ENCODE data around the gene LGI2. TPM values are rescaled to one million over a fixed set of nuclear protein-coding genes. Genes with fewer than 3 reads are reported as not detected.

Gene LGI2
- total and polyA plus RNA-seq, 9 of the 15 experiments (the other 6 are each of a cell fraction or from before 2014, with no cell fraction given) = 0.03 to 0.07 TPM; not detected in 7

DNA sequence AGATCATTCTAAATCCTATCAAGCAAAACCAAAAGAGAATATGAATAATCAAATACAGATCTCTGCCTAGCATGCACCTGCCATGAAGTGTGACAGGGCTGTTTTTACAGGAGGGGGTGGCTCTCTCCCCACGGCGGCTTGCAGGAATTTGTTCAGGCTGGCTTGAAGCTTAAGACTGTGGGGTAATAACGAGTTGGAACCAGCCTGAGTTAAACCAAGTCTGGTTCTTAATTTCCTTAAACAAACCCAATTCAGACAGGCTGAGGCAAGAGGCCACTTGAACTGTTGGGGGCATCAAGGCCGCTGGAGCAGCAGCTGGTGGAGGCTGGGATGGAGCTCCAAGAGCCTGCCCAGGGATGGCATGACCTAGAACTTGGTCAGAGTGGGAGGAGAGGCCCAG is 45.1 kb upstream of the LGI2 start (continued):
- TF ChIP-seq, protein P1, sequence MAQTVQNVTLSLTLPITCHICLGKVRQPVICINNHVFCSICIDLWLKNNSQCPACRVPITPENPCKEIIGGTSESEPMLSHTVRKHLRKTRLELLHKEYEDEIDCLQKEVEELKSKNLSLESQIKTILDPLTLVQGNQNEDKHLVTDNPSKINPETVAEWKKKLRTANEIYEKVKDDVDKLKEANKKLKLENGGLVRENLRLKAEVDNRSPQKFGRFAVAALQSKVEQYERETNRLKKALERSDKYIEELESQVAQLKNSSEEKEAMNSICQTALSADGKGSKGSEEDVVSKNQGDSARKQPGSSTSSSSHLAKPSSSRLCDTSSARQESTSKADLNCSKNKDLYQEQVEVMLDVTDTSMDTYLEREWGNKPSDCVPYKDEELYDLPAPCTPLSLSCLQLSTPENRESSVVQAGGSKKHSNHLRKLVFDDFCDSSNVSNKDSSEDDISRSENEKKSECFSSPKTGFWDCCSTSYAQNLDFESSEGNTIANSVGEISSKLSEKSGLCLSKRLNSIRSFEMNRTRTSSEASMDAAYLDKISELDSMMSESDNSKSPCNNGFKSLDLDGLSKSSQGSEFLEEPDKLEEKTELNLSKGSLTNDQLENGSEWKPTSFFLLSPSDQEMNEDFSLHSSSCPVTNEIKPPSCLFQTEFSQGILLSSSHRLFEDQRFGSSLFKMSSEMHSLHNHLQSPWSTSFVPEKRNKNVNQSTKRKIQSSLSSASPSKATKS (CRISPR knock-in tag; IDR thresholded peaks at IDR 0.05) = no peak
- TF ChIP-seq NR1H2 (CRISPR knock-in tag; IDR thresholded peaks at IDR 0.05) = no peak
- TF ChIP-seq TCFL5 (CRISPR knock-in tag; conservative IDR thresholded peaks at IDR 0.05) = no peak
- TF ChIP-seq, protein P2, sequence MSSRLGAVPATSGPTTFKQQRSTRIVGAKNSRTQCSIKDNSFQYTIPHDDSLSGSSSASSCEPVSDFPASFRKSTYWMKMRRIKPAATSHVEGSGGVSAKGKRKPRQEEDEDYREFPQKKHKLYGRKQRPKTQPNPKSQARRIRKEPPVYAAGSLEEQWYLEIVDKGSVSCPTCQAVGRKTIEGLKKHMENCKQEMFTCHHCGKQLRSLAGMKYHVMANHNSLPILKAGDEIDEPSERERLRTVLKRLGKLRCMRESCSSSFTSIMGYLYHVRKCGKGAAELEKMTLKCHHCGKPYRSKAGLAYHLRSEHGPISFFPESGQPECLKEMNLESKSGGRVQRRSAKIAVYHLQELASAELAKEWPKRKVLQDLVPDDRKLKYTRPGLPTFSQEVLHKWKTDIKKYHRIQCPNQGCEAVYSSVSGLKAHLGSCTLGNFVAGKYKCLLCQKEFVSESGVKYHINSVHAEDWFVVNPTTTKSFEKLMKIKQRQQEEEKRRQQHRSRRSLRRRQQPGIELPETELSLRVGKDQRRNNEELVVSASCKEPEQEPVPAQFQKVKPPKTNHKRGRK (tag; IDR thresholded peaks at IDR 0.05) = no peak

DNA sequence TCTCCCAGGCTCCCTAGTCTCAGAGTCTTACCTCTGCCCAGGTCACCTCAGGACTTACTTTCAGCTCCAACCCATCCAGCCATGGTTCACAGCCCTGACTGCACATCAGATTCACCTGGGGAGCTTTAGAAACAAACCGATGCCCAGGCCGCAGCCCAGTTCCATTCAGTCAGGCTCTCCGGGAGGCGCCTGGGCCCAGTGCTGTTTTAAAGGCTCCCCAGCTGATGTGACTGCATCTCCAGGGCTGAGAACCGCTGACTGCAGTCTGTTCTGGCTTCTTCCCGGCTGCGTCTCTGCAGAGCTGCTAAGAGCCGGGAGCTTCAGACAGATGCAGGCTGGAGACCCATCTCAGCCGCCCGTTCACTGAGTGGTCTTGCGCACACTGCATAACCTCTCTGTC is 44.4 kb upstream of the LGI2 start:
- 7% methylated on average over 11 of the region's 11 CpGs for WGBS (ENCODE audit: insufficient coverage, low coverage, missing lambda C conversion rate)
- Histone ChIP-seq H2AFZ (ENCODE audit: low read depth, low read length) (no peak overlapping the region), H3K79me2 (ENCODE audit: control insufficient read depth, insufficient read depth, low read length) (no peaks in the 10 kb centered on the region), H3K4me1 (replicated peaks in 1 of 2; ENCODE audit: control insufficient read depth in 2 of 2, insufficient read depth in 2 of 2, low read length in 2 of 2) (no peaks in the 10 kb centered on the region), H3K9me1 (ENCODE audit: control insufficient read depth, insufficient read depth, low read length) (no peaks in the 10 kb centered on the region), H4K20me1 (replicated peaks; ENCODE audit: control insufficient read depth, insufficient read depth, low read length) (no peaks in the 10 kb centered on the region), H3K36me3 (ENCODE audit: control insufficient read depth, insufficient read depth, low read length) (no peaks in the 10 kb centered on the region), H3K9ac (ENCODE audit: insufficient read depth in 1 of 2, low read depth in 2 of 2, low read length in 2 of 2) (no peak overlapping the region), H3K4me2 (ENCODE audit: insufficient read depth, low read length) (no peak overlapping the region), H3K27me3 (ENCODE audit: control insufficient read depth in 2 of 2, insufficient read depth in 2 of 2, low read length in 2 of 2) (peaks cover 9 to 35% of the 10 kb centered on the region in 2 experiments), H3K9me3 (replicated peaks; ENCODE audit: control insufficient read depth, insufficient read depth, low read depth, low read length) (no peaks in the 10 kb centered on the region), H3K27ac (ENCODE audit: extremely low read depth, low read depth, low read length) (no peak overlapping the region), H3K4me3 (no peak overlapping the region)
- ATAC-seq (peak; percentile 34; the same call in 2 of the 3 replicates), DNase-seq (ENCODE audit: extremely low read depth in 1 of 4, low spot score in 3 of 4) (no peak), FAIRE-seq (no peak)
- in situ Hi-C loops (cut with MboI) = no loop called here
- POLR2A ChIA-PET = interaction anchor here (0.6 kb wide), 1 partner anchor 9 kb away, joined by 3 read pairs; no protein-coding TSS in a partner anchor
- intact Hi-C loops (cut with micrococcal nuclease) = no loop called here
- CTCF ChIA-PET (ENCODE audit: low intra/inter-chr PET ratio) = no interaction called here
- no TSS peak for BruUV-seq (replicated peaks)
- TF ChIP-seq HNRNPH1 (optimal IDR thresholded peaks at IDR 0.05; ENCODE audit: low read depth, low read length) (no peak), STAT5B (CRISPR knock-in tag; IDR thresholded peaks at IDR 0.05) (no peak), PTBP1 (IDR thresholded peaks at IDR 0.05; ENCODE audit: low read depth, low read length) (no peak), KAT2B (IDR thresholded peaks at IDR 0.05; ENCODE audit: low read depth, low read length) (no peak), ZNF764 (CRISPR knock-in tag; IDR thresholded peaks at IDR 0.05; ENCODE audit: low read depth) (no peak), FOSL1 (tag; conservative IDR thresholded peaks at IDR 0.05) (no peak), RFX7 (CRISPR knock-in tag; IDR thresholded peaks at IDR 0.05) (no peak)
- TF ChIP-seq, protein P3, sequence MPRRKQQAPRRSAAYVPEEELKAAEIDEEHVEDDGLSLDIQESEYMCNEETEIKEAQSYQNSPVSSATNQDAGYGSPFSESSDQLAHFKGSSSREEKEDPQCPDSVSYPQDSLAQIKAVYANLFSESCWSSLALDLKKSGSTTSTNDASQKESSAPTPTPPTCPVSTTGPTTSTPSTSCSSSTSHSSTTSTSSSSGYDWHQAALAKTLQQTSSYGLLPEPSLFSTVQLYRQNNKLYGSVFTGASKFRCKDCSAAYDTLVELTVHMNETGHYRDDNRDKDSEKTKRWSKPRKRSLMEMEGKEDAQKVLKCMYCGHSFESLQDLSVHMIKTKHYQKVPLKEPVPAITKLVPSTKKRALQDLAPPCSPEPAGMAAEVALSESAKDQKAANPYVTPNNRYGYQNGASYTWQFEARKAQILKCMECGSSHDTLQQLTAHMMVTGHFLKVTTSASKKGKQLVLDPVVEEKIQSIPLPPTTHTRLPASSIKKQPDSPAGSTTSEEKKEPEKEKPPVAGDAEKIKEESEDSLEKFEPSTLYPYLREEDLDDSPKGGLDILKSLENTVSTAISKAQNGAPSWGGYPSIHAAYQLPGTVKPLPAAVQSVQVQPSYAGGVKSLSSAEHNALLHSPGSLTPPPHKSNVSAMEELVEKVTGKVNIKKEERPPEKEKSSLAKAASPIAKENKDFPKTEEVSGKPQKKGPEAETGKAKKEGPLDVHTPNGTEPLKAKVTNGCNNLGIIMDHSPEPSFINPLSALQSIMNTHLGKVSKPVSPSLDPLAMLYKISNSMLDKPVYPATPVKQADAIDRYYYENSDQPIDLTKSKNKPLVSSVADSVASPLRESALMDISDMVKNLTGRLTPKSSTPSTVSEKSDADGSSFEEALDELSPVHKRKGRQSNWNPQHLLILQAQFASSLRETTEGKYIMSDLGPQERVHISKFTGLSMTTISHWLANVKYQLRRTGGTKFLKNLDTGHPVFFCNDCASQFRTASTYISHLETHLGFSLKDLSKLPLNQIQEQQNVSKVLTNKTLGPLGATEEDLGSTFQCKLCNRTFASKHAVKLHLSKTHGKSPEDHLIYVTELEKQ (CRISPR knock-in tag; IDR thresholded peaks at IDR 0.05) = no peak
- TF ChIP-seq, protein P4, sequence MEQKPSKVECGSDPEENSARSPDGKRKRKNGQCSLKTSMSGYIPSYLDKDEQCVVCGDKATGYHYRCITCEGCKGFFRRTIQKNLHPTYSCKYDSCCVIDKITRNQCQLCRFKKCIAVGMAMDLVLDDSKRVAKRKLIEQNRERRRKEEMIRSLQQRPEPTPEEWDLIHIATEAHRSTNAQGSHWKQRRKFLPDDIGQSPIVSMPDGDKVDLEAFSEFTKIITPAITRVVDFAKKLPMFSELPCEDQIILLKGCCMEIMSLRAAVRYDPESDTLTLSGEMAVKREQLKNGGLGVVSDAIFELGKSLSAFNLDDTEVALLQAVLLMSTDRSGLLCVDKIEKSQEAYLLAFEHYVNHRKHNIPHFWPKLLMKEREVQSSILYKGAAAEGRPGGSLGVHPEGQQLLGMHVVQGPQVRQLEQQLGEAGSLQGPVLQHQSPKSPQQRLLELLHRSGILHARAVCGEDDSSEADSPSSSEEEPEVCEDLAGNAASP (IDR thresholded peaks at IDR 0.05) = no peak
